WTC11 (cell line): Measurements from ENCODE around the gene MSH2. TPM values are rescaled to one million over a fixed set of nuclear protein-coding genes. Genes with fewer than 3 reads are reported as not detected.

Experiments
- ATAC-seq: fragments of 200-7000 bp; cut with Tn5 transposase; 2 replicates; pipeline ENCODE4 v1.10.0; 2021; ENCODE audit warnings: mild to moderate bottlenecking, moderate library complexity
- CTCF ChIA-PET: fragments of 300-600 bp; sonication (Branson Sonifier 250); formaldehyde crosslinking; loops from one replicate; lab custom pipeline; 2021; ENCODE audit warnings: antibody characterized with exemption; lab: Charles Lee
- POLR2A ChIA-PET: fragments of 350-600 bp; sonication (Branson Sonifier 250); formaldehyde crosslinking; loops from one replicate; lab custom pipeline; 2021; ENCODE audit warnings: antibody characterized with exemption; lab: Charles Lee
- DNase-seq: peaks from one replicate; pipeline ENCODE4 v3.0.0; 2021; ENCODE audit warnings: low spot score
- H3K27ac Mint-ChIP-seq: 2 replicates; pipeline ENCODE4 v1.8.0; 2021; ENCODE audit warnings: mixed read lengths
- H3K27me3 Mint-ChIP-seq: 2 replicates; pipeline ENCODE4 v1.8.0; 2021; ENCODE audit warnings: low read depth, mild to moderate bottlenecking, moderate library complexity, mixed read lengths
- H3K36me3 Mint-ChIP-seq: 2 replicates; pipeline ENCODE4 v1.8.0; 2021; ENCODE audit warnings: mixed read lengths
- H3K4me1 Mint-ChIP-seq: 2 replicates; pipeline ENCODE4 v1.8.0; 2022; ENCODE audit warnings: mixed read lengths
- H3K4me3 Mint-ChIP-seq: 2 replicates; pipeline ENCODE4 v1.8.0; 2021; ENCODE audit warnings: mild to moderate bottlenecking, moderate library complexity, mixed read lengths
- H3K9me3 Mint-ChIP-seq: 2 replicates; pipeline ENCODE4 v1.8.0; 2021; ENCODE audit warnings: mixed read lengths
- ATF3 ChIP-seq: sonication (generic); formaldehyde crosslinking; conservative IDR thresholded peaks from 2 replicates; pipeline ENCODE4 v1.8.1; 2022; ENCODE audit warnings: mild to moderate bottlenecking, missing genetic modification reagents
- CBFB ChIP-seq: sonication (generic); formaldehyde crosslinking; IDR thresholded peaks from 2 replicates; pipeline ENCODE4 v1.8.1; 2022; ENCODE audit warnings: mild to moderate bottlenecking, low read depth, missing genetic modification reagents
- CREB1 ChIP-seq: sonication (generic); formaldehyde crosslinking; IDR thresholded peaks from 2 replicates; pipeline ENCODE4 v1.8.0; 2023; ENCODE audit warnings: mild to moderate bottlenecking, missing genetic modification reagents
- CREM ChIP-seq: sonication (generic); formaldehyde crosslinking; IDR thresholded peaks from 2 replicates; pipeline ENCODE4 v1.8.1; 2022; ENCODE audit warnings: mild to moderate bottlenecking, missing genetic modification reagents, moderate library complexity
- ELF4 ChIP-seq: sonication (generic); formaldehyde crosslinking; IDR thresholded peaks from 2 replicates; pipeline ENCODE4 v1.8.1; 2022; ENCODE audit warnings: low read depth, mild to moderate bottlenecking, moderate library complexity, missing genetic modification reagents
- ETV6 ChIP-seq: sonication (generic); formaldehyde crosslinking; IDR thresholded peaks from 2 replicates; pipeline ENCODE4 v1.8.1; 2022; ENCODE audit warnings: mild to moderate bottlenecking, missing genetic modification reagents
- FOXJ3 ChIP-seq: sonication (generic); formaldehyde crosslinking; IDR thresholded peaks from 2 replicates; pipeline ENCODE4 v1.9.0; 2021; ENCODE audit warnings: missing genetic modification reagents, mild to moderate bottlenecking, borderline replicate concordance
- FOXK1 ChIP-seq: sonication (generic); formaldehyde crosslinking; IDR thresholded peaks from 2 replicates; pipeline ENCODE4 v1.8.0; 2022; ENCODE audit warnings: mild to moderate bottlenecking, moderate library complexity, missing genetic modification reagents
- GRHL2 ChIP-seq: fragments of 250-450 bp; sonication (Bioruptor Pico); IDR thresholded peaks from 2 replicates; pipeline ENCODE4 v1.8.0; 2022; ENCODE audit warnings: mild to moderate bottlenecking, moderate library complexity; ENCODE audit not compliant: insufficient replicate concordance, severe bottlenecking
- IRF1 ChIP-seq: sonication (generic); formaldehyde crosslinking; IDR thresholded peaks from 2 replicates; pipeline ENCODE4 v1.8.0; 2023; ENCODE audit warnings: missing genetic modification reagents
- IRF2 ChIP-seq: sonication (generic); formaldehyde crosslinking; IDR thresholded peaks from 2 replicates; pipeline ENCODE4 v1.8.0; 2022; ENCODE audit warnings: low read depth, missing genetic modification reagents, borderline replicate concordance
- JUN ChIP-seq: sonication (generic); formaldehyde crosslinking; IDR thresholded peaks from 2 replicates; pipeline ENCODE4 v1.8.0; 2023; ENCODE audit warnings: mild to moderate bottlenecking, missing genetic modification reagents
- MXD4 ChIP-seq: fragments of 250-450 bp; sonication (Bioruptor Pico); IDR thresholded peaks from 2 replicates; pipeline ENCODE4 v1.8.0; 2021; ENCODE audit warnings: mild to moderate bottlenecking, moderate library complexity, borderline replicate concordance
- NR1H2 ChIP-seq: sonication (generic); formaldehyde crosslinking; IDR thresholded peaks from 2 replicates; pipeline ENCODE4 v1.9.0; 2021; ENCODE audit warnings: mild to moderate bottlenecking, moderate library complexity, missing genetic modification reagents
- RELA ChIP-seq: sonication (generic); formaldehyde crosslinking; IDR thresholded peaks from 2 replicates; pipeline ENCODE4 v1.8.1; 2022; ENCODE audit warnings: missing genetic modification reagents, mild to moderate bottlenecking, borderline replicate concordance
- RORB ChIP-seq: fragments of 250-450 bp; sonication (Bioruptor Pico); IDR thresholded peaks from 2 replicates; pipeline ENCODE4 v1.9.0; 2021; ENCODE audit warnings: mild to moderate bottlenecking
- SMAD4 ChIP-seq: sonication (generic); formaldehyde crosslinking; IDR thresholded peaks from 2 replicates; pipeline ENCODE4 v1.8.0; 2022; ENCODE audit warnings: mild to moderate bottlenecking, missing genetic modification reagents
- ZNF121 ChIP-seq: sonication (generic); formaldehyde crosslinking; IDR thresholded peaks from 2 replicates; pipeline ENCODE4 v1.8.0; 2023; ENCODE audit warnings: missing genetic modification reagents
- ZNF263 ChIP-seq: sonication (generic); formaldehyde crosslinking; IDR thresholded peaks from 2 replicates; pipeline ENCODE4 v1.8.1; 2022; ENCODE audit warnings: low read depth, mild to moderate bottlenecking, moderate library complexity, missing genetic modification reagents
- total RNA-seq: library from RNA; stranded (reverse); gene quantifications from 3 replicates; pipeline ENCODE4 v1.2.3, GENCODE V29; 2021
- TF ChIP-seq, protein P1 (sequence below): fragments of 250-450 bp; sonication (Bioruptor Pico); IDR thresholded peaks from 2 replicates; pipeline ENCODE4 v1.9.0; 2021; ENCODE audit warnings: mild to moderate bottlenecking
- TF ChIP-seq, protein P2 (sequence below): sonication (generic); formaldehyde crosslinking; IDR thresholded peaks from 2 replicates; pipeline ENCODE4 v1.8.1; 2023; ENCODE audit warnings: mild to moderate bottlenecking, missing genetic modification reagents

Gene MSH2
- total RNA-seq, 1 experiment from 2014 or later = 244 TPM

DNA sequence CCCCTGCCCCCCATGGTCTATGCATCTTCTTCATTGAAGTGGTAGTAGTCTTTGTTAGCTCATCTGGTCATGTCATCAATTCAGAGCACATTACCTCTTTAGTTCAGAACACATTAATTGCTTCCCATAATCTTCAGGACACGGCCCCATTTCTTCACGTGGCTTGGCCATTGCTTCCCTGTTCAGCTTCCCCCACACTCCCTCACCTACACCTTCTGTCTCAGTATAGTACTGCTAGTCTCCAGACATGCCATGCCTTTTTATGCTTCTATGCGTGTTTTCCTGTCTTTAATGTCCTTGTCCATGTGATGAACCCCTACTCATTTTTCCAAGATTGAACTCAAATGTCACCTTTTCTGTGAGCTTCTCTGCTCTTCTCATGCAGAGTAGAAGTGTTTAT, 35.1 kb downstream of the MSH2 start:
- no peaks in the 10 kb centered on the region for H3K27me3 Mint-ChIP-seq
- H3K4me3 Mint-ChIP-seq = no peak overlapping the region
- ChIA-PET POLR2A (interaction anchor here (0.9 kb wide), 1 partner anchor 10 kb away, joined by 3 read pairs; no protein-coding TSS in a partner anchor), CTCF (interaction anchor here (1.0 kb wide), 1 partner anchor 340 kb away, joined by 3 read pairs; no protein-coding TSS in a partner anchor)
- peaks cover 4% of the 10 kb centered on the region; the same call in 1 of the 2 replicates for H3K4me1 Mint-ChIP-seq
- H3K27ac Mint-ChIP-seq = peak overlapping the region; percentile 21
- DNase-seq (no peak), ATAC-seq (no peak)
- no peaks in the 10 kb centered on the region for H3K9me3 Mint-ChIP-seq
- H3K36me3 Mint-ChIP-seq = peaks cover 68% of the 10 kb centered on the region
- TF ChIP-seq RELA (no peak), RORB (no peak), ELF4 (CRISPR knock-in tag) (no peak), FOXK1 (CRISPR knock-in tag) (no peak), GRHL2 (CRISPR knock-in tag) (no peak), IRF2 (CRISPR knock-in tag) (no peak), CREM (no peak), ETV6 (CRISPR knock-in tag) (no peak), SMAD4 (no peak), MXD4 (CRISPR knock-in tag) (no peak), CBFB (CRISPR knock-in tag) (no peak), FOXJ3 (CRISPR knock-in tag) (no peak), IRF1 (CRISPR knock-in tag) (no peak), CREB1 (CRISPR knock-in tag) (no peak), ZNF121 (CRISPR knock-in tag) (no peak), ATF3 (CRISPR knock-in tag) (no peak), ZNF263 (CRISPR knock-in tag) (no peak), NR1H2 (CRISPR knock-in tag) (no peak)
- TF ChIP-seq, protein P1, sequence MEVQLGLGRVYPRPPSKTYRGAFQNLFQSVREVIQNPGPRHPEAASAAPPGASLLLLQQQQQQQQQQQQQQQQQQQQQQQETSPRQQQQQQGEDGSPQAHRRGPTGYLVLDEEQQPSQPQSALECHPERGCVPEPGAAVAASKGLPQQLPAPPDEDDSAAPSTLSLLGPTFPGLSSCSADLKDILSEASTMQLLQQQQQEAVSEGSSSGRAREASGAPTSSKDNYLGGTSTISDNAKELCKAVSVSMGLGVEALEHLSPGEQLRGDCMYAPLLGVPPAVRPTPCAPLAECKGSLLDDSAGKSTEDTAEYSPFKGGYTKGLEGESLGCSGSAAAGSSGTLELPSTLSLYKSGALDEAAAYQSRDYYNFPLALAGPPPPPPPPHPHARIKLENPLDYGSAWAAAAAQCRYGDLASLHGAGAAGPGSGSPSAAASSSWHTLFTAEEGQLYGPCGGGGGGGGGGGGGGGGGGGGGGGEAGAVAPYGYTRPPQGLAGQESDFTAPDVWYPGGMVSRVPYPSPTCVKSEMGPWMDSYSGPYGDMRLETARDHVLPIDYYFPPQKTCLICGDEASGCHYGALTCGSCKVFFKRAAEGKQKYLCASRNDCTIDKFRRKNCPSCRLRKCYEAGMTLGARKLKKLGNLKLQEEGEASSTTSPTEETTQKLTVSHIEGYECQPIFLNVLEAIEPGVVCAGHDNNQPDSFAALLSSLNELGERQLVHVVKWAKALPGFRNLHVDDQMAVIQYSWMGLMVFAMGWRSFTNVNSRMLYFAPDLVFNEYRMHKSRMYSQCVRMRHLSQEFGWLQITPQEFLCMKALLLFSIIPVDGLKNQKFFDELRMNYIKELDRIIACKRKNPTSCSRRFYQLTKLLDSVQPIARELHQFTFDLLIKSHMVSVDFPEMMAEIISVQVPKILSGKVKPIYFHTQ = no peak
- TF ChIP-seq, protein P2, sequence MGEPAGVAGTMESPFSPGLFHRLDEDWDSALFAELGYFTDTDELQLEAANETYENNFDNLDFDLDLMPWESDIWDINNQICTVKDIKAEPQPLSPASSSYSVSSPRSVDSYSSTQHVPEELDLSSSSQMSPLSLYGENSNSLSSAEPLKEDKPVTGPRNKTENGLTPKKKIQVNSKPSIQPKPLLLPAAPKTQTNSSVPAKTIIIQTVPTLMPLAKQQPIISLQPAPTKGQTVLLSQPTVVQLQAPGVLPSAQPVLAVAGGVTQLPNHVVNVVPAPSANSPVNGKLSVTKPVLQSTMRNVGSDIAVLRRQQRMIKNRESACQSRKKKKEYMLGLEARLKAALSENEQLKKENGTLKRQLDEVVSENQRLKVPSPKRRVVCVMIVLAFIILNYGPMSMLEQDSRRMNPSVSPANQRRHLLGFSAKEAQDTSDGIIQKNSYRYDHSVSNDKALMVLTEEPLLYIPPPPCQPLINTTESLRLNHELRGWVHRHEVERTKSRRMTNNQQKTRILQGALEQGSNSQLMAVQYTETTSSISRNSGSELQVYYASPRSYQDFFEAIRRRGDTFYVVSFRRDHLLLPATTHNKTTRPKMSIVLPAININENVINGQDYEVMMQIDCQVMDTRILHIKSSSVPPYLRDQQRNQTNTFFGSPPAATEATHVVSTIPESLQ (CRISPR knock-in tag) = no peak

- 0 out of 2 replicates have a peak overlapping the region, but pooled peaks have one; percentile 86 for H3K27ac Mint-ChIP-seq
These were observed 35.8 kb downstream of the MSH2 start for GRCh38 chr2:47438783-47439182.

More at GRCh38 chr2:47438783-47439182, 35.8 kb downstream of the MSH2 start:
- Mint-ChIP-seq H3K27me3 (no peaks in the 10 kb centered on the region), H3K36me3 (peaks cover 70% of the 10 kb centered on the region), H3K9me3 (no peaks in the 10 kb centered on the region), H3K4me3 (no peak overlapping the region)
- no peak for DNase-seq
- CTCF ChIA-PET = no interaction called here
- TF ChIP-seq JUN (CRISPR knock-in tag) = no peak
- TF ChIP-seq, all 79 proteins: peak for 0
- peaks cover 7% of the 10 kb centered on the region for H3K4me1 Mint-ChIP-seq
- no peak for ATAC-seq
- POLR2A ChIA-PET = no interaction called here
